ENCODE results near the gene ONECUT3. TPM values are rescaled to one million over a fixed set of nuclear protein-coding genes. Genes with fewer than 3 reads are reported as not detected.
A peak's percentile ranks its signal among the peaks of the same experiment; 100 is the strongest.

The ONECUT3 gene
- total RNA-seq, 2 donors from 2014 or later, result not detected

- no peak for ATAC-seq
- intact Hi-C loops (cut with DNase I), result no loop called here
- DNase-seq, result no peak
Observed at GRCh38 chr19:1806184-1807029, 53.1 kb downstream of the ONECUT3 start.

- ATAC-seq (no peak), DNase-seq (no peak)
Observed at GRCh38 chr19:1807030-1807694, 53.9 kb downstream of the ONECUT3 start.

GRCh38 chr19:1807695-1808394, 54.5 kb downstream of the ONECUT3 start:
- no peak for DNase-seq

More at GRCh38 chr19:1807030-1807694, 53.9 kb downstream of the ONECUT3 start:
- intact Hi-C loops (cut with DNase I), result no loop called here

GRCh38 chr19:1808395-1808731, 55.1 kb downstream of the ONECUT3 start:
- DNase-seq (no peak), ATAC-seq (no peak)
- intact Hi-C loops (cut with DNase I), result no loop called here

More at GRCh38 chr19:1807695-1808394, 54.5 kb downstream of the ONECUT3 start:
- ATAC-seq, result no peak
- intact Hi-C loops (cut with DNase I), result no loop called here

- DNase-seq, result no peak
- no peak for ATAC-seq
- intact Hi-C loops (cut with DNase I), result no loop called here
Observed at GRCh38 chr19:1809678-1810077, 56.4 kb downstream of the ONECUT3 start.

- ATAC-seq (no peak), DNase-seq (no peak)
- intact Hi-C loops (cut with DNase I), result no loop called here
Observed at GRCh38 chr19:1810439-1811160, 57.3 kb downstream of the ONECUT3 start.

GRCh38 chr19:1811472-1811894, 58.2 kb downstream of the ONECUT3 start:
- intact Hi-C loops (cut with DNase I), result no loop called here
- ATAC-seq (peak in 1 of 2 donors; percentile 18), DNase-seq (peak; percentile 76)

- ATAC-seq (peak in 1 of 2 donors; percentile 3), DNase-seq (no peak)
- intact Hi-C loops (cut with DNase I), result no loop called here
Observed at GRCh38 chr19:1811942-1812425, 58.7 kb downstream of the ONECUT3 start, which contains the start of gene ATP8B3. ATP8B3 (minus strand) TSS chr19:1812276; CDS start chr19:1811736, 540 bp downstream.

GRCh38 chr19:1812426-1813191, 59.3 kb downstream of the ONECUT3 start:
- ATAC-seq (peak; percentile 93 to 94), DNase-seq (peak; percentile 97)
- intact Hi-C loops (cut with DNase I), result no loop called here

- DNase-seq (no peak), ATAC-seq (no peak)
- intact Hi-C loops (cut with DNase I), result no loop called here
Observed at GRCh38 chr19:1813192-1814182, 60.2 kb downstream of the ONECUT3 start.

GRCh38 chr19:1814391-1814790, 61.1 kb downstream of the ONECUT3 start:
- intact Hi-C loops (cut with DNase I), result no loop called here
- ATAC-seq (no peak), DNase-seq (no peak)

GRCh38 chr19:1814833-1815604, 61.7 kb downstream of the ONECUT3 start:
- intact Hi-C loops (cut with DNase I), result no loop called here
- ATAC-seq (no peak), DNase-seq (no peak)

GRCh38 chr19:1815605-1816529, 62.6 kb downstream of the ONECUT3 start:
- DNase-seq (no peak), ATAC-seq (no peak)
- intact Hi-C loops (cut with DNase I), result no loop called here

- intact Hi-C loops (cut with DNase I), result no loop called here
- no peak for DNase-seq
Observed at GRCh38 chr19:1816530-1817298, 63.4 kb downstream of the ONECUT3 start.

More at GRCh38 chr19:1816530-1817298, 63.4 kb downstream of the ONECUT3 start:
- ATAC-seq, result no peak

Data from left cardiac atrium (tissue), 4 donors.